A549 (cell line): Measurements from ENCODE around the gene NCLN.
"Not testable (repeated sequence)": the region's sequence is repeated elsewhere in the genome, so short reads cannot be mapped to it uniquely, and the experiment has no call there.

ENCODE experiments used
- CEBPB ChIP-seq, 2 experiments: fragments of >200 bp in 1 of 2; sonication (Bioruptor Twin) in 1 of 2; formaldehyde crosslinking in 1 of 2; IDR thresholded peaks; 2 replicates each; pipeline ENCODE4 v1.6.1; 2012 to 2016
- CHD2 ChIP-seq: fragments of 150-350 bp; IDR thresholded peaks from 2 replicates; pipeline ENCODE4 v1.6.1; 2014; ENCODE audit warnings: low read length; ENCODE audit not compliant: partially characterized antibody
- CHD4 ChIP-seq: fragments of 200-600 bp; sonication (generic); IDR thresholded peaks from 2 replicates; pipeline ENCODE4 v1.6.1; 2016; ENCODE audit warnings: antibody characterized with exemption, mild to moderate bottlenecking, borderline replicate concordance
- CTCF ChIP-seq: fragments of >200 bp; sonication (Bioruptor Twin); formaldehyde crosslinking; IDR thresholded peaks from 3 replicates; pipeline ENCODE4 v1.5.1; 2016
- MAX ChIP-seq: IDR thresholded peaks from 2 replicates; pipeline ENCODE4 v1.6.1; 2012
- POLR2AphosphoS2 ChIP-seq: conservative IDR thresholded peaks from 2 replicates; pipeline ENCODE4 v1.6.1; 2012; ENCODE audit warnings: low read length, improper control_type of control experiment, inconsistent platforms
- SMC3 ChIP-seq: fragments of >200 bp; sonication (Bioruptor Twin); formaldehyde crosslinking; IDR thresholded peaks from 3 replicates; pipeline ENCODE4 v1.6.1; 2018; ENCODE audit warnings: inconsistent platforms

GRCh38 chr19:3221576-3221975, 35.8 kb downstream of the NCLN start:
- not testable (repeated sequence) for TF ChIP-seq CTCF; MAX; CHD2; POLR2AphosphoS2; SMC3; CEBPB (IDR thresholded peaks at IDR 0.05); CHD4
